ENCODE measurements around the gene HSD11B1. TPM values are rescaled to one million over a fixed set of nuclear protein-coding genes. Genes with fewer than 3 reads are reported as not detected.

Gene HSD11B1
- polyA plus RNA-seq, 1 donor from 2014 or later, result not detected

DNA sequence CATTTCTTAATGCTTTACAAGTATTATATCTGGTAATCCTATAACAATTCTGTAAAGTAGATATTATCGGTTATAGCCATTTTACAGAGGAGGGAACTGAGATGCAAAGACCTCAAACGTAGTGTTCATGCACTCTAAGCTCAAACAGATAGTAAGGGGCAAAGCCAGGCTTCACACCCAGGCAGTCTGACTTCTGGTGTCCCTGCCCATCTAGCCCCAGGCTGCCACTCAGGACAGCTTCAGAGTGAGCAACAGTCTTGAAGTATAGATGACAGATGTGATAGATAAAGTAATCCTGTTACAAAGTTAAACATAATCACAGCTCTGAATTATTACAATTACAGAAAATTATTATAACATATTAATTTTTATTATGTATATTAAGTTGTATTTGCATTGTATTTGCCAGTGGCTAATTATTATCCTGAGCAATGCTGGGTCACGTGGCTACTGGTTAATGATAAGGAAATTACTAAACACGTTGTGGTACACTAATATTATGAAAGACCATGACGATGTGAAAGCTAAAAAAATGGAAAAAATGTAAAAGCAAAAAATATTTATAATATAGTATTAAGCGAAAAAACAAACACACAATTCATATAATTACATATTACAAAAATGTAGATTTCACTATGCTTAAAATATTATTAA is 45.2 kb downstream of the HSD11B1 start:
- Histone ChIP-seq H3K9me3 (ENCODE audit: low read length) (no peaks in the 10 kb centered on the region), H3K36me3 (ENCODE audit: insufficient read depth, low read length) (no peaks in the 10 kb centered on the region), H3K79me2 (replicated peaks; ENCODE audit: insufficient read depth, low read length) (no peaks in the 10 kb centered on the region), H3K27me3 (ENCODE audit: insufficient read depth, low read depth, low read length) (no peaks in the 10 kb centered on the region), H3K4me3 (ENCODE audit: low read length) (no peak overlapping the region), H4K20me1 (ENCODE audit: insufficient read depth) (no peaks in the 10 kb centered on the region), H3K9ac (ENCODE audit: low read length) (no peak overlapping the region), H3K4me2 (ENCODE audit: low read length) (no peak overlapping the region), H3F3A (ENCODE audit: insufficient read depth, low read length, poor library complexity, severe bottlenecking) (no peaks in the 10 kb centered on the region), H3K27ac (ENCODE audit: low read length) (no peak overlapping the region), H2AFZ (ENCODE audit: low read depth, low read length) (no peak overlapping the region), H3K9me2 (ENCODE audit: insufficient read depth, low read length) (no peaks in the 10 kb centered on the region)
- TF ChIP-seq MXI1 (conservative IDR thresholded peaks at IDR 0.05; ENCODE audit: poor library complexity, severe bottlenecking) (no peak), POLR2AphosphoS5 (IDR thresholded peaks at IDR 0.05) (no peak)

DNA sequence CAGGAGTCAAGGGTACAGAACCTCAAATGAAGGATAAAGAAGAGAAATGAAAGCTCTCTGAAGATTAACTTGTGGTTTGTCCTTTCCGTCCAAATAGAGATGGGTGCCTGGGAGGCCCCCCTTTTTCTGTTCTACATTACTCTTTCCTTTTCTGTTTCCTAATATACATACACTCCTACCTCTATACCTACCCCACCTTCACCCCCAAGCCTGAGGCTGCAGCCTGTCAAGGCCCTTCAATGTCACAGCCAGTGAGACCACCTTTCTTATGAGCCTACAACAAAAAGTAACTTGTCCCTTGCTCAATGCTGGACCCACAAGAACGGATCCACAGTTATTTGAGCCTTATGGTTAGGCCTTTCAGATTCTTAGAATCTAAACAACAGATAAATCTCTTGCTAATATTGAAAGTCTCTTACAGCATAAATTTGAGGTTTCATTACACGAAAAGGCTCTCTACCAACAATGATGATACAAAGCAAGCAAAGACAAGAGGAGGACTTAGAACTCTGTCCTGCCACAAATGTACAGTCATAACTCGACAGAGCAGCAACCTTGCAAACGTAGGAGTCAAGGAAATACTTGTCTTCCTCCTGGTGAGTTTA is 47.1 kb downstream of the HSD11B1 start:
- no peaks in the 10 kb centered on the region for H4K20me1 ChIP-seq (ENCODE audit: insufficient read depth)
- TF ChIP-seq EZH2 (IDR thresholded peaks at IDR 0.05; ENCODE audit: borderline replicate concordance, insufficient read depth, low read length, poor library complexity, severe bottlenecking) (no peak), POLR2AphosphoS5 (IDR thresholded peaks at IDR 0.05) (no peak), SMC3 (conservative IDR thresholded peaks at IDR 0.05; ENCODE audit: poor library complexity) (no peak), MXI1 (conservative IDR thresholded peaks at IDR 0.05; ENCODE audit: poor library complexity, severe bottlenecking) (no peak), RAD21 (conservative IDR thresholded peaks at IDR 0.05) (no peak), TAF1 (IDR thresholded peaks at IDR 0.05; ENCODE audit: low read depth) (no peak), EP300 (conservative IDR thresholded peaks at IDR 0.05; ENCODE audit: poor library complexity, severe bottlenecking) (no peak)
- TF ChIP-seq, protein P1, sequence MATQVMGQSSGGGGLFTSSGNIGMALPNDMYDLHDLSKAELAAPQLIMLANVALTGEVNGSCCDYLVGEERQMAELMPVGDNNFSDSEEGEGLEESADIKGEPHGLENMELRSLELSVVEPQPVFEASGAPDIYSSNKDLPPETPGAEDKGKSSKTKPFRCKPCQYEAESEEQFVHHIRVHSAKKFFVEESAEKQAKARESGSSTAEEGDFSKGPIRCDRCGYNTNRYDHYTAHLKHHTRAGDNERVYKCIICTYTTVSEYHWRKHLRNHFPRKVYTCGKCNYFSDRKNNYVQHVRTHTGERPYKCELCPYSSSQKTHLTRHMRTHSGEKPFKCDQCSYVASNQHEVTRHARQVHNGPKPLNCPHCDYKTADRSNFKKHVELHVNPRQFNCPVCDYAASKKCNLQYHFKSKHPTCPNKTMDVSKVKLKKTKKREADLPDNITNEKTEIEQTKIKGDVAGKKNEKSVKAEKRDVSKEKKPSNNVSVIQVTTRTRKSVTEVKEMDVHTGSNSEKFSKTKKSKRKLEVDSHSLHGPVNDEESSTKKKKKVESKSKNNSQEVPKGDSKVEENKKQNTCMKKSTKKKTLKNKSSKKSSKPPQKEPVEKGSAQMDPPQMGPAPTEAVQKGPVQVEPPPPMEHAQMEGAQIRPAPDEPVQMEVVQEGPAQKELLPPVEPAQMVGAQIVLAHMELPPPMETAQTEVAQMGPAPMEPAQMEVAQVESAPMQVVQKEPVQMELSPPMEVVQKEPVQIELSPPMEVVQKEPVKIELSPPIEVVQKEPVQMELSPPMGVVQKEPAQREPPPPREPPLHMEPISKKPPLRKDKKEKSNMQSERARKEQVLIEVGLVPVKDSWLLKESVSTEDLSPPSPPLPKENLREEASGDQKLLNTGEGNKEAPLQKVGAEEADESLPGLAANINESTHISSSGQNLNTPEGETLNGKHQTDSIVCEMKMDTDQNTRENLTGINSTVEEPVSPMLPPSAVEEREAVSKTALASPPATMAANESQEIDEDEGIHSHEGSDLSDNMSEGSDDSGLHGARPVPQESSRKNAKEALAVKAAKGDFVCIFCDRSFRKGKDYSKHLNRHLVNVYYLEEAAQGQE (IDR thresholded peaks at IDR 0.05; ENCODE audit: borderline replicate concordance), result no peak
- TF ChIP-seq, protein P2, sequence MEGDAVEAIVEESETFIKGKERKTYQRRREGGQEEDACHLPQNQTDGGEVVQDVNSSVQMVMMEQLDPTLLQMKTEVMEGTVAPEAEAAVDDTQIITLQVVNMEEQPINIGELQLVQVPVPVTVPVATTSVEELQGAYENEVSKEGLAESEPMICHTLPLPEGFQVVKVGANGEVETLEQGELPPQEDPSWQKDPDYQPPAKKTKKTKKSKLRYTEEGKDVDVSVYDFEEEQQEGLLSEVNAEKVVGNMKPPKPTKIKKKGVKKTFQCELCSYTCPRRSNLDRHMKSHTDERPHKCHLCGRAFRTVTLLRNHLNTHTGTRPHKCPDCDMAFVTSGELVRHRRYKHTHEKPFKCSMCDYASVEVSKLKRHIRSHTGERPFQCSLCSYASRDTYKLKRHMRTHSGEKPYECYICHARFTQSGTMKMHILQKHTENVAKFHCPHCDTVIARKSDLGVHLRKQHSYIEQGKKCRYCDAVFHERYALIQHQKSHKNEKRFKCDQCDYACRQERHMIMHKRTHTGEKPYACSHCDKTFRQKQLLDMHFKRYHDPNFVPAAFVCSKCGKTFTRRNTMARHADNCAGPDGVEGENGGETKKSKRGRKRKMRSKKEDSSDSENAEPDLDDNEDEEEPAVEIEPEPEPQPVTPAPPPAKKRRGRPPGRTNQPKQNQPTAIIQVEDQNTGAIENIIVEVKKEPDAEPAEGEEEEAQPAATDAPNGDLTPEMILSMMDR (IDR thresholded peaks at IDR 0.05; ENCODE audit: poor library complexity, severe bottlenecking), result no peak
- H3K9me2 ChIP-seq (ENCODE audit: insufficient read depth, low read length), result no peaks in the 10 kb centered on the region
- no peak overlapping the region for H3K27ac ChIP-seq (ENCODE audit: low read length)
- H2AFZ ChIP-seq (ENCODE audit: low read depth, low read length), result no peak overlapping the region
- H3K9me3 ChIP-seq (ENCODE audit: low read length), result no peaks in the 10 kb centered on the region
- no peaks in the 10 kb centered on the region for H3K27me3 ChIP-seq (ENCODE audit: insufficient read depth, low read depth, low read length)
- H3F3A ChIP-seq (ENCODE audit: insufficient read depth, low read length, poor library complexity, severe bottlenecking), result no peaks in the 10 kb centered on the region
- H3K4me2 ChIP-seq (ENCODE audit: low read length), result no peak overlapping the region
- H3K4me3 ChIP-seq (ENCODE audit: low read length), result no peak overlapping the region
- H3K9ac ChIP-seq (ENCODE audit: low read length), result no peak overlapping the region
- no peaks in the 10 kb centered on the region for H3K36me3 ChIP-seq (ENCODE audit: insufficient read depth, low read length)
- H3K79me2 ChIP-seq (replicated peaks; ENCODE audit: insufficient read depth, low read length), result no peaks in the 10 kb centered on the region
